Caco-2 (cell line): ENCODE results near the gene RXFP1. TPM values are rescaled to one million over a fixed set of nuclear protein-coding genes. Genes with fewer than 3 reads are reported as not detected.

Experiments used
- BruUV-seq: library from RNA; stranded (reverse); fragments of 400-500 nt; replicated peaks from 2 replicates; lab custom pipeline; 2021; lab: Mats Ljungman, UMichigan
- CTCF ChIA-PET: fragments of 300-600 bp; sonication (Branson Sonifier 250); formaldehyde crosslinking; loops from one replicate; lab custom pipeline; 2022; ENCODE audit warnings: antibody characterized with exemption; lab: Charles Lee
- POLR2A ChIA-PET: fragments of 300-600 bp; sonication (Branson Sonifier 250); formaldehyde crosslinking; loops from one replicate; lab custom pipeline; 2022; ENCODE audit warnings: antibody characterized with exemption; lab: Charles Lee
- DNase-seq, 2 experiments: peaks; one replicate each; pipeline versions ENCODE4 v3.0.0 to v3.0.0-alpha.2; 2020 to 2022
- H3K27me3 ChIP-seq: replicated peaks from 2 replicates; pipeline ENCODE4 v1.6.0; 2011; ENCODE audit warnings: low read length; ENCODE audit not compliant: control insufficient read depth, insufficient read depth
- H3K36me3 ChIP-seq: 2 replicates; pipeline ENCODE4 v1.5.1; 2011; ENCODE audit warnings: low read length; ENCODE audit not compliant: control insufficient read depth, insufficient read depth
- H3K4me1 ChIP-seq: fragments of 250-450 bp; sonication (Bioruptor Pico); 2 replicates; pipeline ENCODE4 v1.5.1; 2020; ENCODE audit warnings: mild to moderate bottlenecking
- H3K4me3 ChIP-seq: 2 replicates; pipeline ENCODE4 v1.5.1; 2011; ENCODE audit warnings: low read depth, mild to moderate bottlenecking, control low read depth, low read length
- H3K9me3 ChIP-seq: fragments of 250-450 bp; sonication (Bioruptor Pico); 2 replicates; pipeline ENCODE4 v1.5.1; 2020; ENCODE audit warnings: mild to moderate bottlenecking, moderate library complexity
- H3K27ac Mint-ChIP-seq: one replicate; pipeline ENCODE4 v1.8.0; 2022; ENCODE audit warnings: mixed read lengths; ENCODE audit not compliant: unreplicated experiment
- H3K27me3 Mint-ChIP-seq: one replicate; pipeline ENCODE4 v1.8.0; 2022; ENCODE audit warnings: mixed read lengths; ENCODE audit not compliant: insufficient read depth, unreplicated experiment
- H3K36me3 Mint-ChIP-seq: one replicate; pipeline ENCODE4 v1.8.0; 2022; ENCODE audit warnings: mild to moderate bottlenecking, mixed read lengths; ENCODE audit not compliant: insufficient read depth, unreplicated experiment
- H3K4me1 Mint-ChIP-seq: one replicate; pipeline ENCODE4 v1.8.0; 2022; ENCODE audit warnings: low read depth, mixed read lengths; ENCODE audit not compliant: unreplicated experiment
- H3K4me3 Mint-ChIP-seq: one replicate; pipeline ENCODE4 v1.8.0; 2022; ENCODE audit warnings: mild to moderate bottlenecking, moderate library complexity, mixed read lengths; ENCODE audit not compliant: unreplicated experiment
- H3K9me3 Mint-ChIP-seq: one replicate; pipeline ENCODE4 v1.8.0; 2022; ENCODE audit warnings: mixed read lengths; ENCODE audit not compliant: unreplicated experiment
- intact Hi-C: fragments of 100-400 bp; cut with micrococcal nuclease; formaldehyde crosslinking; loops from one replicate; pipeline ENCODE4 v1.10.0; 2022; ENCODE audit not compliant: unreplicated experiment
- total RNA-seq: library from RNA; stranded (reverse); gene quantifications from 2 replicates; pipeline ENCODE4 v1.2.3, GENCODE V29; 2022
- TF ChIP-seq, protein P1 (sequence below), 2 experiments: fragments of 200-600 bp in 1 of 2; IDR thresholded peaks; 1 replicate in 1 of 2; 2 replicates in 1 of 2; pipeline versions ENCODE4 v1.5.1 to v1.8.0; 2011 to 2022; ENCODE audit warnings: antibody characterized with exemption in 1 of 2, control low read depth in 1 of 2, inconsistent platforms in 1 of 2, low read depth in 1 of 2, low read length in 1 of 2, mild to moderate bottlenecking in 1 of 2, moderate library complexity in 1 of 2; ENCODE audit not compliant: insufficient read depth in 1 of 2, severe bottlenecking in 1 of 2, unreplicated experiment in 1 of 2

Gene RXFP1
- total RNA-seq, 1 experiment from 2014 or later, result not detected

DNA sequence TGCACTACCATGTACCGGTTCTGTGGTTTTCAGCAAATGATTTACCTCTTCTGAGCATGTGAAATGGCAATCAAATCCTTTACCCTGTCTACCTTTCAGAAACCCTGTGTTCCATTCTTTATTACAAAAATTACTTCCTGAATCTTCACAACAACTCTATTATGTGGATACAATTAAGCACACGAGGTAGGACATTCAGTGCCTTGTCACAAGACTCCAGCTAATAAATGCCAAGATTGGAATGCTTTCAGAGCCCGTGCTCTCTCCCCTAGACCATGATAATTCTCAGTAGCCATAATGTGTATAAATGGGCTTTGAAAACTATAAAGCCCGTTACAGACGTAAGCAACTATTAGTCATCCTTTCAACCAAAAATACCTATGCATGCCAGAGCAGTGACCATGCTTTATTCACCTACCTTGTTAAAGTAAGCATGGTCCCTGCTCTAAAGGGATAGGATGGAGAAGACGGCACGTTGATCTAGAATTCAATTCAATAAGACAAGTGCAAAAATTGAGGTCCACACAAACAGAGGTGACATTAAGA lies 2.4 kb downstream of the RXFP1 start:
- TF ChIP-seq, protein P1, sequence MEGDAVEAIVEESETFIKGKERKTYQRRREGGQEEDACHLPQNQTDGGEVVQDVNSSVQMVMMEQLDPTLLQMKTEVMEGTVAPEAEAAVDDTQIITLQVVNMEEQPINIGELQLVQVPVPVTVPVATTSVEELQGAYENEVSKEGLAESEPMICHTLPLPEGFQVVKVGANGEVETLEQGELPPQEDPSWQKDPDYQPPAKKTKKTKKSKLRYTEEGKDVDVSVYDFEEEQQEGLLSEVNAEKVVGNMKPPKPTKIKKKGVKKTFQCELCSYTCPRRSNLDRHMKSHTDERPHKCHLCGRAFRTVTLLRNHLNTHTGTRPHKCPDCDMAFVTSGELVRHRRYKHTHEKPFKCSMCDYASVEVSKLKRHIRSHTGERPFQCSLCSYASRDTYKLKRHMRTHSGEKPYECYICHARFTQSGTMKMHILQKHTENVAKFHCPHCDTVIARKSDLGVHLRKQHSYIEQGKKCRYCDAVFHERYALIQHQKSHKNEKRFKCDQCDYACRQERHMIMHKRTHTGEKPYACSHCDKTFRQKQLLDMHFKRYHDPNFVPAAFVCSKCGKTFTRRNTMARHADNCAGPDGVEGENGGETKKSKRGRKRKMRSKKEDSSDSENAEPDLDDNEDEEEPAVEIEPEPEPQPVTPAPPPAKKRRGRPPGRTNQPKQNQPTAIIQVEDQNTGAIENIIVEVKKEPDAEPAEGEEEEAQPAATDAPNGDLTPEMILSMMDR (IDR thresholded peaks at IDR 0.05; ENCODE audit: insufficient read depth in 1 of 2, low read depth in 1 of 2, low read length in 1 of 2, severe bottlenecking in 1 of 2, unreplicated experiment in 1 of 2), result no peak
- CTCF ChIA-PET, result no interaction called here
- Histone ChIP-seq H3K27me3 (no peaks in the 10 kb centered on the region), H3K4me3 (no peak overlapping the region), H3K36me3 (no peaks in the 10 kb centered on the region), H3K9me3 (no peaks in the 10 kb centered on the region), H3K4me1 (no peaks in the 10 kb centered on the region)
- Mint-ChIP-seq H3K36me3 (no peaks in the 10 kb centered on the region), H3K9me3 (no peaks in the 10 kb centered on the region), H3K27ac (no peak overlapping the region), H3K27me3 (peaks cover 21% of the 10 kb centered on the region), H3K4me3 (no peak overlapping the region), H3K4me1 (peaks cover 13% of the 10 kb centered on the region)
- intact Hi-C loops, result no loop called here
- DNase-seq, result no peak
- no TSS peak for BruUV-seq
- POLR2A ChIA-PET, result no interaction called here

DNA sequence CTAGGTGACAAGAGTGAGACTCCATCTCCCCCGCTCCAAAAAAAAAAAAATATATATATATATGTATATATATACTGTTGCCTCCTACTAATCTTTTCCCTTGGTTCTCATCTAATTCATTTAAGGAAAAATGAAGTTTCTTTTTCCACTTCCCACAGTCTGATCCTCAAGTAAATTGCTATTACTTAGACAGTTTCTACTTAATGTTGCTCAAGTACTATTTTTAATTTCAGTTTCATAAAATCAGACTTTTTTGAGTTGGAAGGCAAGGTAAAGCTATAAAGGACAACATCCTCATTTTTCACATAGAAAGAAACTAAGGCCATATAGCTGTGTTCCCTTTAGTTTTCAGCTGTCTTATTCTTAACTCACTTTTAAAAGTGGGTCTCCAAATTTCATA lies 5.8 kb downstream of the RXFP1 start:
- Mint-ChIP-seq H3K4me3 (no peak overlapping the region), H3K27me3 (peaks cover 25% of the 10 kb centered on the region), H3K27ac (no peak overlapping the region), H3K9me3 (no peaks in the 10 kb centered on the region), H3K4me1 (no peaks in the 10 kb centered on the region), H3K36me3 (no peaks in the 10 kb centered on the region)
- H3K36me3 ChIP-seq, result no peaks in the 10 kb centered on the region
- BruUV-seq, result no TSS peak
- H3K4me1 ChIP-seq, result no peaks in the 10 kb centered on the region
- H3K4me3 ChIP-seq, result no peak overlapping the region
- H3K27me3 ChIP-seq, result no peaks in the 10 kb centered on the region
- TF ChIP-seq, protein P1 (IDR thresholded peaks at IDR 0.05; ENCODE audit: insufficient read depth in 1 of 2, low read depth in 1 of 2, low read length in 1 of 2, severe bottlenecking in 1 of 2, unreplicated experiment in 1 of 2), result no peak
- no peak for DNase-seq
- CTCF ChIA-PET, result no interaction called here
- intact Hi-C loops, result no loop called here
- POLR2A ChIA-PET, result no interaction called here
- no peaks in the 10 kb centered on the region for H3K9me3 ChIP-seq

DNA sequence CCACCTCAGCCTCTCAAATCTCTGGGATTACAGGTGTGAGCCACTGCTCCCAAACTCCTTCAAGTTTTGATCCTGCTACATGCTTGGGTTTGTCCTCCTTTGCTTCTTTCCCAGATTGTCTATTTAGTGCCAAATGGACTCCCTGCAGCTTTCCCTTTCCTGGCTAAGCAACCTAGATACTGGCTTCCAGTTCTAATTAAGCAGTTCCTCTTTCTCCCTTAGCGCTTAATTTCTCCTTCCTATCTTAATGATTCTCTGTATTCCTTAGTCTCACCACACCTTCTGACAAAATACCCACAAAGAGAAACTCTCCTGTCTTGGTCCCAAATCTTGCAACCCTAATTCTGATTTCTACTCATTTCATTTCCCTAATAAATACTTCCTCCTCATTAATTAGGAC lies 7.8 kb downstream of the RXFP1 start:
- H3K9me3 ChIP-seq, result no peaks in the 10 kb centered on the region
- TF ChIP-seq, protein P1 (IDR thresholded peaks at IDR 0.05; ENCODE audit: insufficient read depth in 1 of 2, low read depth in 1 of 2, low read length in 1 of 2, severe bottlenecking in 1 of 2, unreplicated experiment in 1 of 2), result no peak
- Mint-ChIP-seq H3K27me3 (peaks cover 20% of the 10 kb centered on the region), H3K36me3 (no peaks in the 10 kb centered on the region), H3K4me3 (no peak overlapping the region), H3K9me3 (no peaks in the 10 kb centered on the region), H3K4me1 (no peaks in the 10 kb centered on the region), H3K27ac (no peak overlapping the region)
- no peak overlapping the region for H3K4me3 ChIP-seq
- ChIA-PET POLR2A (no interaction called here), CTCF (no interaction called here)
- intact Hi-C loops, result no loop called here
- H3K4me1 ChIP-seq, result no peaks in the 10 kb centered on the region
- no peaks in the 10 kb centered on the region for H3K27me3 ChIP-seq
- no peak for DNase-seq
- BruUV-seq, result no TSS peak
- no peaks in the 10 kb centered on the region for H3K36me3 ChIP-seq
